H1 (cell line): Measurements from ENCODE around the gene MCF2L. TPM values are rescaled to one million over a fixed set of nuclear protein-coding genes. Genes with fewer than 3 reads are reported as not detected.
A peak's percentile ranks its signal among the peaks of the same experiment; 100 is the strongest.

ENCODE experiments used
- BRCA1 ChIP-seq: IDR thresholded peaks from 2 replicates; pipeline ENCODE4 v1.6.1; 2012; ENCODE audit warnings: low read depth, low read length, improper control_type of control experiment
- EGR1 ChIP-seq: IDR thresholded peaks from 2 replicates; pipeline ENCODE4 v1.6.1; 2011; ENCODE audit warnings: low read depth, low read length, borderline replicate concordance
- PHF8 ChIP-seq: fragments of 200-600 bp; sonication (generic); conservative IDR thresholded peaks from 2 replicates; pipeline ENCODE4 v1.7.1; 2012; ENCODE audit warnings: low read depth, mild to moderate bottlenecking, inconsistent platforms, low read length, moderate library complexity
- RNF2 ChIP-seq: fragments of 200-900, 300-1000 bp; sonication (generic); IDR thresholded peaks from 2 replicates; pipeline ENCODE4 v1.7.1; 2016; ENCODE audit warnings: borderline replicate concordance, low read depth, mild to moderate bottlenecking, antibody characterized with exemption, low read length; ENCODE audit not compliant: poor library complexity, severe bottlenecking; ENCODE audit errors: missing control alignments
- SIRT6 ChIP-seq: IDR thresholded peaks from one replicate; pipeline ENCODE4 v1.7.1; 2012; ENCODE audit warnings: low read length, inconsistent platforms
- SP1 ChIP-seq: IDR thresholded peaks from 2 replicates; pipeline ENCODE4 v1.6.1; 2011; ENCODE audit warnings: low read depth, low read length
- SP2 ChIP-seq: IDR thresholded peaks from 2 replicates; pipeline ENCODE4 v1.6.1; 2012; ENCODE audit warnings: mild to moderate bottlenecking, low read length, inconsistent platforms
- SUZ12 ChIP-seq: fragments of 200-600 bp; sonication (generic); IDR thresholded peaks from 2 replicates; pipeline ENCODE4 v1.6.1; 2012; ENCODE audit warnings: mild to moderate bottlenecking, inconsistent platforms, low read length, moderate library complexity, mixed read lengths
- TAF7 ChIP-seq: optimal IDR thresholded peaks from 2 replicates; pipeline ENCODE3; 2011; ENCODE audit warnings: low read depth, mild to moderate bottlenecking, inconsistent platforms, low read length, moderate library complexity, borderline replicate concordance
- TBP ChIP-seq: IDR thresholded peaks from 2 replicates; pipeline ENCODE4 v1.6.1; 2011; ENCODE audit warnings: low read depth, low read length, improper control_type of control experiment
- TEAD4 ChIP-seq: IDR thresholded peaks from 2 replicates; pipeline ENCODE4 v1.6.1; 2012; ENCODE audit warnings: low read depth, low read length, inconsistent platforms, mixed read lengths
- polyA plus RNA-seq, 7 experiments: library from polyadenylated mRNA; depleted of rRNA in 3 of 7; stranded (reverse) in 5 of 7; unstranded in 2 of 7; fragments of >200 nt in 5 of 7; fragments of 200-250 nt in 2 of 7; gene quantifications; 1 replicate in 5 of 7; 2 replicates in 1 of 7; 4 replicates in 1 of 7; pipeline versions ENCODE4 v1.2.1 to v1.2.3, GENCODE V29; 2011 to 2013; ENCODE audit warnings: missing spikeins in 2 of 7, mixed read lengths in 2 of 7
- total RNA-seq: library from RNA; stranded (reverse); fragmentation: NEBNext Ultra II Directional; extraction: Animal tissue kit (Norgen Biotek cat#: 25700); gene quantifications from 2 replicates; pipeline ENCODE4 v1.2.1, GENCODE V29; 2021
- TF ChIP-seq, protein P1 (sequence below): IDR thresholded peaks from 2 replicates; pipeline ENCODE4 v1.6.1; 2011; ENCODE audit warnings: low read length, improper control_type of control experiment

The MCF2L gene
- total and polyA plus RNA-seq, 2 of the 8 experiments (the other 6 are each of a cell fraction or from before 2014, with no cell fraction given), result 10.1 to 24.4 TPM

DNA sequence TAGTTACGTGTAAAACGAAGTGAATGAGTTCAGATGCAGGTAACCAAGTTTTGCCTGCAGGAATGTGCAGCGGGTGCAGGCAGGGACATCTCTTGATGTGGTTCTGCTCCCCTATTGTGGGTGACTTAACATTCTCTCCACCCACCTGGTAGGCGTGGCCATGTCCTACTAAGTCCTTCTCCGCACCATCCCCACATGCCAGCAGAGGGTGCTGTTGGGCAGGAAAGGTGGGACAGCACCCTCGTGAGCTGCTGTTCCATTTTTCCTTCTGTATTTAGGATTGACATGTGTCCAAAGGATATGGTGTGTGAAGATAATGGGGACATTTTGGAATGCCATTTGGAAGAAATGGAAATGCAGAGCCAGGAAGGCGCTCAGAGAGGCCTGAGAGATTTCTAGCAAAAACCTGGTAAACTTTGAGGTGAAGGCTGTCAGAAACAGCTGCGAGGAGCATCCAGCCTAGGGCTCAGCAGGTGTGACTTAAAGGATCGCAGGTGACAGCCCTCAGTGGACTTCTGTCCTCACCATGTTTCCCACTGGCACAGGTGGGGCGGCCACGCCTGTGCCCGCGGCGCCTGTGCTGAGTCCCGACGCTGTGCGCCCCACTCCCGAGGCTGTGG is 26.2 kb upstream of the MCF2L start (continued):
- TF ChIP-seq SUZ12 (no peak), EGR1 (peak; percentile 71; the same call in 1 of the 2 replicates), TBP (peak; percentile 20; the same call in 1 of the 2 replicates), BRCA1 (no peak), SIRT6 (no peak), SP2 (no peak), SP1 (no peak), RNF2 (no peak), TEAD4 (peak; percentile 72), PHF8 (no peak), TAF7 (peak; percentile 27)
- TF ChIP-seq, protein P1, sequence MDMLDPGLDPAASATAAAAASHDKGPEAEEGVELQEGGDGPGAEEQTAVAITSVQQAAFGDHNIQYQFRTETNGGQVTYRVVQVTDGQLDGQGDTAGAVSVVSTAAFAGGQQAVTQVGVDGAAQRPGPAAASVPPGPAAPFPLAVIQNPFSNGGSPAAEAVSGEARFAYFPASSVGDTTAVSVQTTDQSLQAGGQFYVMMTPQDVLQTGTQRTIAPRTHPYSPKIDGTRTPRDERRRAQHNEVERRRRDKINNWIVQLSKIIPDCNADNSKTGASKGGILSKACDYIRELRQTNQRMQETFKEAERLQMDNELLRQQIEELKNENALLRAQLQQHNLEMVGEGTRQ, result no peak
